Daoy (cell line): ENCODE data around the gene CHRD. TPM values are rescaled to one million over a fixed set of nuclear protein-coding genes. Genes with fewer than 3 reads are reported as not detected.
A peak's percentile ranks its signal among the peaks of the same experiment; 100 is the strongest.
"Not testable (repeated sequence)": the region's sequence is repeated elsewhere in the genome, so short reads cannot be mapped to it uniquely, and the experiment has no call there.

Experiments used
- DNase-seq: peaks from one replicate; pipeline ENCODE4 v3.0.0-alpha.2; 2015; ENCODE audit warnings: low read depth
- total RNA-seq: library from RNA; depleted of rRNA; stranded (reverse); fragments of >200 nt; shearing (Covaris generic); gene quantifications from 2 replicates; pipeline ENCODE4 v1.2.3, GENCODE V29; 2014; rRNA removed

Gene CHRD
- total RNA-seq, 1 experiment from 2014 or later, result 0.11 TPM

DNA sequence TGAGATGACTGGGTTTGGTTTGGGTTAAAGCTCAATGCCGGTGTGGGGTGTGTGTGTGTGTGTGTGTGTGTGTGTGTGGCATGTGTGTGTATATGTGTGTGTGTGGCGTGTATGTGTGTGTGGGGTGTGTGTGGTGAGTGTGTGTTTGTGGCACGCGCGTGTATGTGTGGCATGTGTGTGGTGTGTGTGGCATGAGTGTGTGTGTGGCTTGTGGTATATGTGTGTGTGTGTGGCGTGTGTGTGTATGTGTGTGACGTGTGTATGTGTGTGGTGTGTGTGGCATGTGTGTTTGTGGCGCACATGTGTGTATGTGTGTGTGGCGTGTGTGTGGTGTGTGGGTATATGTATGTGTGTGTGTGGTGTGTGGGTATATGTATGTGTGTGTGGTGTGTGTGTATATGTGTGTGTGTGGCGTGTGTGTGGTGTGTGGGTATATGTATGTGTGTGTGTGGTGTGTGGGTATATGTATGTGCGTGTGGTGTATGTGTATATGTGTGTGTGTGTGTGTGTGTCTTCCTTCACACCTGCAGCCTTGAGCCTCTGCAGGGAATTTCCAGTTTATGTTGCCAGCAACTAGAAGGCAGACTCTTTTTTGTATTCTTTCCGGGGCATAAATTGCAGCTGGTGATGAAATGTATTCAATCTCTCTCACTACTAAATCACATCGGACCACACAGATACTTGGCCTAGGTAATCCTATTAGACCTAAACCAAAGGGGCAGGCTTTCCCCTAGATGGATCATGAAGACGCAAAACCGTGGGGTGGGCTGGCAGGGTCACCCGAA lies 34.8 kb downstream of the CHRD start:
- DNase-seq, result no peak

DNA sequence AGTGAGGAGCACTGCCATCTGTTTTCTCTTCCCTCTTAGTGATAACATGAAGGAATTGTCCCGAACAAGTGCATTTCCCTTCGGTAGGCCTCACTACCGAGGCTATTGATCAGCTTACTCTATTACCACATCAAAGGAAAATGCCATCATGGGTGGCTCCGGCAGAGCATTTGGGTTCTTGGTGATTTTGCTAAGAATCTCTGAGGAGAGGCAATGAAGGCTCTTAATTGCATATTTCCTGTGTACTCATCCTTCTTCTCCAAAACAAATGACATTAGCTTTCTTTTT lies 35.3 kb downstream of the CHRD start:
- DNase-seq, result no peak

DNA sequence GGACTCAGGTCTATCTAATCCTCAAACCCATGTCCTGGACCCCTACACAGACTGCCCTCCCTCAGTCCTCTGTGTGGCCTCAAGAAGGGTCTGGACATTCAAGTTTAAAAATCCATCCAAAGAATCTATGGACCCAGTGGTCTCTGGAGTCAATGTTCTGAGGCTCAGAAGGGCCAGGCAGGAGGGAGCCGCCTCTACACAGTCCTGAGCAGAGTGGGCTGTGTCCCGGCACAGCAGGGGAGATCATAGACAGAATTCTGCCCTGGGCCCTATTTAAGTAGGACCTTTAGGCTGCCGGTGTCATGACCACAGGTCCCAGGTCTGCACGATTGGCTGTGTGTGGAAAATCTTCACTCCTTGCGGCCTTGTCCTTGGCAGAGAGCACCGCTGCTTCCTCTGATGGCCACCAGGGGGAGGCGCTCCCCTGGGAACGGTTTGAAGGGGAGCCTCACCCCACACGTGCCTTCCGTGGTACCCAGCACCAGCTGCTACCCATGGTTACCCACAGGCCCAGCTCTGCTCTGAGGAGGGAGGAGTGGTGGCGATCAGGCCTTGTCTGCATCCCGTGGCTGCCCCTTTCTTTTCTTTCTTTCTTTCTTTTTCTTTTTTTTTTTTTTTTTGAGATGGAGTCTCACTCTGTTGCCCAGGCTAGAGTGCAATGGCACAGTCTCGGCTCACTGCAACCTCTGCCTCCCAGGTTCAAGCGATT lies 37.9 kb downstream of the CHRD start:
- DNase-seq, result peak; percentile 79

DNA sequence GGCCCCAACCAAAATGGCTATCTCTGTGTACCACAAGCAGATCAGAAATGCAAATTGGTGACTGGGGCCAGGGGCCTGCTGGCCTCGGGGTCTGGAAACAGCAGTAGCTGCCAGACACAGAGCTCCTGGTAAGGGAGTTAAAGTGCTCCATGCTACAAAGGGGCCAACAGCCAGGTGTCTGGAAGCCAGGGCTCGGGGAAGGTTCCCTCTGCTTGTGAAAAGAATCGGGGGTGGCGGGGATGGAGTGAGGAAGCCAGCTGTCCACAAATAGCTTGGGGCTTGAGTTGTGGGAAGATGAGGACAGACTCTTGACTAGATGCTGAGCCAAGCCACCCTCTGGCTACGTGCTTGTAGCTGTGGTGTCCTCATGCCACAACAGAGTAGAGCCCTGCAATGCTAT lies 39.3 kb downstream of the CHRD start:
- DNase-seq, result no peak

DNA sequence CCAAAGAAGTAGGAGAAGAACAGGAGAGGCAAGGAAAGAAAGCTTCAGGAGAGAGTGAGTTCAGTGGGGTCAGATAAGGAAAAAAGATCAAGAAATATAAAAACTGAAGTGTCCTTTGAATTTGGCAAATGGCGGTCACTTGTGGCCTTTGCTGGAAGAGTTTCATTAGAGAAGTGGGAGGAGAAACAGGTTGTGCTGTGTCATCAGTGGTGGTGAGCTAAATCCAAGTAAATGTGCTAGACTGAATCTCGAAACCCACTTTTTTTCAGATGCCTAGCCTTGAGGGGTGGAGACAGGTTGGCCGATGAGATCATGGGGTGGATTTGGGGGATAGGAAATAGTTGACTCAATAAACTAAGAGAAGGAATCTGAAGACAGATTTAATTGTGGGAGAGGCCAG lies 43.7 kb downstream of the CHRD start:
- no peak for DNase-seq

DNA sequence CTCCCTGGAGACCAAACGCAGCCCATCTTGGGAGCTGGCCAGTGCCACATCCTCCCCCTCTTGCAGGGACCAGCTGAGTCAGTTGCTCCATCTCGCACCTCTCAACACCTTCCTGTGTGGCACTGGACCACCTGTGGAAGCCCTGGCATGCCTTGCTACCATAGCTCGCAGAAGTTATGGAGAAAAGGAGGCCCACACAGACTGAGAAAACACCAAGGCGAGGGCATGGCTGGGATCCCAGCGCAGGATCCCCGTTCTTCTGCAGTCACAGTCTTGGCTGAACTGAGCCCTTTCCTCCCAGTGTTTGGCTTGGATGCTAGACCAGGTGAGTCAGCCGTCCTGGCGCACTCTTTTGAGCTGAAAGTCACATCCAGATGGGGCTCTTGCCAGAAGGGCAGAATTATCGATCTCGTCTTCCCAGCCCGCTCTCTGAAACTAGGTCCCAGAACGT lies 46.9 kb downstream of the CHRD start:
- DNase-seq, result peak; percentile 41

DNA sequence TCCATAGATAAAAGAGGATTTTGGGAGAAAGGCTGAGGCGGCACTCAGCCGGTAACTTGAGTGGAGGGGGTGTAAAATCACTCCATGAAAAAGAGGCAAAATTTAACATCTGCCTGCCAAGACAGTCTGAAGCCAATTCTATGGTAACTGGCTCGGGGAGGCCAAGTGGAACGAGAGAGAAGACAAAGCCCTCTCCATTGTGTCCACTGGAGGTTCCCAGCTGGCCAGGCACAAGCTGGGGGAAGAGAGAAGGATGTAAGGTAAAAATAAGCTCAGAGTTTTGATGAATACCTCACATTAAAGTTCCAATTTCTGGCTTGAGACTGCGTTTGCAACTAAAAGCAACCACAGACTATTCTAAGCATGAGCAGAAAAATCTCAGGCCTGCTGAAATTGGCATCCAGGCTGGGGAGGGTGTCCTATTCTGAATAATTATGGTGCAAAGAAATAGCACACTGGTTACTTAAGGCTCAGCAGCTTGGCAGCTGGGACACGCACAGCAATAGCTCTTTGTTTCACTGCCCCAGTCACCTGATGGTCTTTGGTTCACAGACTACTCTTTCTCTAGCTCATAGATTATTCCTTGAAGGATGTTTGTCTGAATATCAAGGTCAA lies 48.8 kb downstream of the CHRD start:
- no peak for DNase-seq

DNA sequence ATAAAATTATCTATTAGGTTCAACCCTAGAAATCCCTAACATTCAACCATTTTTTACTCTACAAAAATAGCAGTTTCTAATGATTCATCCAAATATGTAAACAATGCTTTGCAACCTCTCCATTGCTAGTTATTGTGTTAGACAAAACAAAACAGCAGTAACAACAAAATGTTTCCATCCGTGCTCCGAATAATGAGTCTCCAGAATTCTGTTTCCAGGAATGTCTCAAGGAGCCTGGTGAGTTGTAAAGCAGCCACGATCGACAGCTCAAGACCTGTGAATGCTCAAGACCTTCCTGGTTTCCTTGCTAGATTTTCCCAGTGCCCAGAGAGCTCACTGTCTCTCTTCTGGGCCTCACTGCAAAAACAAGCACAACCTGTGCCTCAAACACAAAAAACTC lies 49.9 kb downstream of the CHRD start:
- no peak for DNase-seq

DNA sequence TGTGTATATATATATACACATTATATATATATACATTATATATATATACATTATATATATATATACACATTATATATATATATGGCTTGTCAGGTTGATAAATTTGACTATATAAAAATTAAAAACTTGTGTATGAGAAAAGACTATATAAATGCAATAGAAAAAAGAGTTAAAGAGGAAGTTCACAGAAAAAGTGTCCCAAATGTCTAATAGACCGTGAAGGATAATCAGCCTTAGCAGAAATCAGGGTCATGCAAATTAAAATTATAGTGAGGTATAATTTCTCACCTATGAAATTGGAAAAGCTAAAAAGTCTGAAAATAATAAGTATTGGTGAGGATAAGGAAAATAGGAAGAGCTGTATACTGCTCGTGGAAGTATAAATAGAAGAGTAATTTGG lies 51.1 kb downstream of the CHRD start:
- no peak for DNase-seq

DNA sequence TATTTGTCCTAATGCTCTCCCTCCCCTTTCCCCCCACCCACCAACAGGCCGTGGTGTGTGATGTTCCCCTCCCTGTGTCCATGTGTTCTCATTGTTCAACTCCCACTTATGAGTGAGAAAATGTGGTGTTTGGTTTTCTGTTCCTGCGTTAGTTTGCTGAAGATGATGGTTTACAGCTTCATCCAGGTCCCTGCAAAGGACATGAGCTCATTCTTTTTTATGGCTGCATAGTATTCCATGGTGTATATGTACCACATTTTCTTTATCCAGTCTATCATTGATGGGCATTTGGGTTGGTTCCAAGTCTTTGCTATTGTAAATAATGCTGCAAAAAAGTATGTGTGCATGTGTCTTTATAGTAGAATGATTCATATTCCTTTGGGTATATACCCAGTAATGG lies 53.3 kb downstream of the CHRD start:
- DNase-seq, result not testable (repeated sequence)

DNA sequence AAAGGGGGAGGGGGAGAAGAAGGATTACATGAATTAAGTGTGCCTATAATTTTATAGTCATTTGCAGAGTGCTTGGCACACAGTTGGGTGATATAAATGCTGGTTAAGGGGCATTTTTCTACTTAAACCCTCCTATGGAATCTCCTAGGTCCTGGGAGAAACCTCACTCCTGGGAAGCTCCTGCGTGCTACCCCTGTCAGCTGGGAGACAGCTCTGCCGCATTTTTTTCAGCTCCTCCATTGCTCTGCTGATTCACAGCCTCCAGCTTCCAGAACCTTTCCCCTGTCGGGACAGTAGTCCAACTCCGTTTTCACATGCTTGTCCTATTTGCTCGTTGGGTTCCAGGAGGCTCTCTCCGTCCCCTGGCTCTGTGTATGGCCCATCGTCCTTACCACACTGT lies 59.2 kb downstream of the CHRD start:
- DNase-seq, result no peak

Other genes starting within 250 kb of the CHRD start
- gene EIF2B5, start 244.7 kb upstream of the CHRD start, total RNA-seq, result 53.5 and 57.9 TPM in 2 replicates
- 28.1 and 28.3 TPM in 2 replicates for gene DVL3, start 224.7 kb upstream of the CHRD start, total RNA-seq
- gene AP2M1, start 205.2 kb upstream of the CHRD start, total RNA-seq, result 397 and 510 TPM in 2 replicates
- gene ABCF3, start 193.9 kb upstream of the CHRD start, total RNA-seq, result 26.9 and 28.1 TPM in 2 replicates
- gene VWA5B2, start 150.5 kb upstream of the CHRD start, total RNA-seq, result not detected in 2 replicates
- gene ALG3, start 131.1 kb upstream of the CHRD start, total RNA-seq, result 50.8 and 60.0 TPM in 2 replicates
- 15.7 and 21.5 TPM in 2 replicates for gene EEF1AKMT4, start 130.4 kb upstream of the CHRD start, total RNA-seq
- gene CAMK2N2, start 118.5 kb upstream of the CHRD start, total RNA-seq, result 0.11 and 0.95 TPM in 2 replicates
- not detected in 2 replicates for gene ECE2, start 104.0 kb upstream of the CHRD start, total RNA-seq
- 984 and 1,516 TPM in 2 replicates for gene PSMD2, start 80.8 kb upstream of the CHRD start, total RNA-seq
- 320 and 355 TPM in 2 replicates for gene EIF4G1, start 65.4 kb upstream of the CHRD start, total RNA-seq
- 23.7 and 28.0 TPM in 2 replicates for gene FAM131A, start 42.5 kb upstream of the CHRD start, total RNA-seq
- gene CLCN2, start 18.4 kb upstream of the CHRD start, total RNA-seq, result 3.5 and 4.7 TPM in 2 replicates
- gene POLR2H, start 18.3 kb upstream of the CHRD start, total RNA-seq, result 265 and 371 TPM in 2 replicates
- not detected in 2 replicates for gene THPO, start 1.8 kb upstream of the CHRD start, total RNA-seq
- 1.4 and 1.8 TPM in 2 replicates for gene EPHB3, start 181.7 kb downstream of the CHRD start, total RNA-seq